ENCODE data around the gene FAM120AOS. TPM values are rescaled to one million over a fixed set of nuclear protein-coding genes. Genes with fewer than 3 reads are reported as not detected.

The FAM120AOS gene
- polyA plus RNA-seq, 3 donors: 33.2 to 47.7 (median 41.6) TPM

DNA sequence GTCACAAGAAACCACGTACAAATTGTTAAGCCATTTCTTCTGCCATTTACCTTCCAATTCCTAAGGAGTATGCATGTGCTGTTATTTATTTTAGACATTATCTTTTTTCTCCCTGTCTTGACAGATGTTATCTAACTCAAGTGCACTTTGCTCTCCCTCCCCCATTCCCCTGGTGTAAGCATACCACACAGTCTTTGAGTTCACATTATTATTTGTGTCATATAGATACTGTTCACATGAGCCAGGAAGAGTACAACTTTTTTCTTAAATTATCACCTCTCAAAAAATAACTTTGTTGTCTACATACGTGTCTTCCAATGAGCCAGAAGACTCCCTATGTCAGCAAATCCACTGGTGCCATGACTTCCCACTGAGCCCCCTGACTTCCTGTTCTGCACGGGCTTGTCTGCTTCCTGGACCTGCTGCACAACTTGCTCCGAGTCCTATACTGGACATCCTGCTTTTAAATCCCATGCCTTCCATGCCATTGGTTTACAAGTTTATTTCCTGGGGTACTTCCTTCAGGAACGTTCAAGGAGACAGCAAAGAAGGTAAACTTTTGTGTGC lies 21.8 kb downstream of the FAM120AOS start:
- 9% methylated on average over 2 of the region's 5 CpGs for WGBS (ENCODE audit: insufficient coverage)
- peaks cover 0 to 7% (median 3%) of the 10 kb centered on the region in 7 donors for H3K9me3 Mint-ChIP-seq
- Histone ChIP-seq H3K9me3 (replicated peaks in 1 of 2; ENCODE audit: control insufficient read depth in 1 of 2, insufficient read depth in 1 of 2, low read length in 2 of 2) (peaks cover 0 to 2% of the 10 kb centered on the region in 2 donors), H3K27me3 (ENCODE audit: control insufficient read depth in 2 of 2, insufficient read depth in 2 of 2, low read length in 2 of 2) (no peaks in the 10 kb centered on the region), H3K4me1 (ENCODE audit: control insufficient read depth in 1 of 2, insufficient read depth in 2 of 2, low read length in 2 of 2) (no peaks in the 10 kb centered on the region), H3K9ac (ENCODE audit: insufficient read depth, low read length, poor library complexity, severe bottlenecking) (no peak overlapping the region), H3K4me3 (replicated peaks in 1 of 3; ENCODE audit: low read depth in 2 of 3, low read length in 3 of 3) (no peak overlapping the region), H2AFZ (ENCODE audit: insufficient read depth, low read depth, low read length, poor library complexity, severe bottlenecking) (no peak overlapping the region), H4K20me1 (ENCODE audit: insufficient read depth, low read length) (no peaks in the 10 kb centered on the region), H3K79me2 (ENCODE audit: insufficient read depth, low read length) (no peaks in the 10 kb centered on the region), H3K4me2 (replicated peaks; ENCODE audit: extremely low read depth, low read length, poor library complexity, severe bottlenecking) (no peak overlapping the region), H3K27ac (ENCODE audit: low read depth in 1 of 2, low read length in 2 of 2) (no peak overlapping the region), H3K36me3 (replicated peaks in 1 of 2; ENCODE audit: control insufficient read depth in 1 of 2, insufficient read depth in 2 of 2, low read length in 2 of 2) (no peaks in the 10 kb centered on the region)
- H3K27ac Mint-ChIP-seq: no peak overlapping the region
- intact Hi-C loops (cut with micrococcal nuclease): no loop called here
- H3K4me3 Mint-ChIP-seq: no peak overlapping the region
- no peak for DNase-seq
- H3K36me3 Mint-ChIP-seq: no peaks in the 10 kb centered on the region
- peaks cover 0 to 9% (median 3%) of the 10 kb centered on the region in 3 donors for H3K27me3 Mint-ChIP-seq (ENCODE audit: low read depth in 3 of 3)
- TF ChIP-seq, protein P1, sequence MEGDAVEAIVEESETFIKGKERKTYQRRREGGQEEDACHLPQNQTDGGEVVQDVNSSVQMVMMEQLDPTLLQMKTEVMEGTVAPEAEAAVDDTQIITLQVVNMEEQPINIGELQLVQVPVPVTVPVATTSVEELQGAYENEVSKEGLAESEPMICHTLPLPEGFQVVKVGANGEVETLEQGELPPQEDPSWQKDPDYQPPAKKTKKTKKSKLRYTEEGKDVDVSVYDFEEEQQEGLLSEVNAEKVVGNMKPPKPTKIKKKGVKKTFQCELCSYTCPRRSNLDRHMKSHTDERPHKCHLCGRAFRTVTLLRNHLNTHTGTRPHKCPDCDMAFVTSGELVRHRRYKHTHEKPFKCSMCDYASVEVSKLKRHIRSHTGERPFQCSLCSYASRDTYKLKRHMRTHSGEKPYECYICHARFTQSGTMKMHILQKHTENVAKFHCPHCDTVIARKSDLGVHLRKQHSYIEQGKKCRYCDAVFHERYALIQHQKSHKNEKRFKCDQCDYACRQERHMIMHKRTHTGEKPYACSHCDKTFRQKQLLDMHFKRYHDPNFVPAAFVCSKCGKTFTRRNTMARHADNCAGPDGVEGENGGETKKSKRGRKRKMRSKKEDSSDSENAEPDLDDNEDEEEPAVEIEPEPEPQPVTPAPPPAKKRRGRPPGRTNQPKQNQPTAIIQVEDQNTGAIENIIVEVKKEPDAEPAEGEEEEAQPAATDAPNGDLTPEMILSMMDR (IDR thresholded peaks at IDR 0.05): no peak
- H3K4me1 Mint-ChIP-seq: peaks cover 6% of the 10 kb centered on the region

DNA sequence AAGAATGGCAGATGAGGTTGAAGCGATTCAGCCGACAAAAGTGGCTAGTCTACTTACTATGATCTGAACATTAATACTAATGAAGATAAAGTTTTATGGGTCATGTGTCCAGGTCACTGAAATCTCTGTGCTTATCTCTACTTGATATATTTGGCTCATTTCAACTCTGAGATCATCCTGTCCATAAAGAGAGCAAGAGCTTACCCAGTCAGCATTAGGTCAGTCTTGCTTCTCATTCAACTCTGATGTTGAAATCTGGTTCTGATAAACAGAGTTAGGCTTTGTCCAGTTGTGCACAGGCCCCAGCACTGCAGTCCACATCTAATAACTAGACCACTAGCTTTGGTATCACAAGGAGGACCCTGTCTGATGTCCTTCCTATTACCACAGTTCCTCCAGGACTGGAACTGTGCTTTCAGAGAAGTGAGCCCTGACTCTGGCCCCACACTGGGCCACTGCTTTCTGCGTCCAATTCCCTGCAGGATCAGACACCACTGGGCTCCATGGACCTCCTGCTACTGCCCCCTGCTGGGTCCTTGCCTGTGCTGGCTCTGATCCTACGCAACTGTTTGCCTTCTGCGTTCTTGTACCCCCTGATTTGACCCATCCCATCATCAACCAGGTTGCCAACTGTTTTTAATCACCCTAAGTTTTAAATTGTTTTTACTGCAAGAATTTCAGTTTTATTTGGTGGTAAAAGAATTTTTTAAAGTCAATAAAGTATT lies 25.6 kb downstream of the FAM120AOS start:
- no peak overlapping the region for H3K27ac ChIP-seq (ENCODE audit: low read depth in 1 of 2, low read length in 2 of 2)
- no peak for DNase-seq
- H3K9me3 ChIP-seq (replicated peaks in 1 of 2; ENCODE audit: control insufficient read depth in 1 of 2, insufficient read depth in 1 of 2, low read length in 2 of 2): peaks cover 0 to 2% of the 10 kb centered on the region in 2 donors
- H3K4me1 Mint-ChIP-seq: peaks cover 6% of the 10 kb centered on the region
- H3K4me1 ChIP-seq (ENCODE audit: control insufficient read depth in 1 of 2, insufficient read depth in 2 of 2, low read length in 2 of 2): no peaks in the 10 kb centered on the region
- 89% methylated on average over 1 of the region's 5 CpGs for WGBS (ENCODE audit: insufficient coverage)
- no peak overlapping the region for H3K27ac Mint-ChIP-seq
- no peaks in the 10 kb centered on the region for H3K36me3 Mint-ChIP-seq
- H2AFZ ChIP-seq (ENCODE audit: insufficient read depth, low read depth, low read length, poor library complexity, severe bottlenecking): no peak overlapping the region
- TF ChIP-seq, protein P1 (IDR thresholded peaks at IDR 0.05): peak; percentile 21
- no peak overlapping the region for H3K9ac ChIP-seq (ENCODE audit: insufficient read depth, low read length, poor library complexity, severe bottlenecking)
- H3K36me3 ChIP-seq (replicated peaks in 1 of 2; ENCODE audit: control insufficient read depth in 1 of 2, insufficient read depth in 2 of 2, low read length in 2 of 2): no peaks in the 10 kb centered on the region
- H3K4me2 ChIP-seq (replicated peaks; ENCODE audit: extremely low read depth, low read length, poor library complexity, severe bottlenecking): no peak overlapping the region
- H3K27me3 Mint-ChIP-seq (ENCODE audit: low read depth in 3 of 3): peaks cover 4 to 6% (median 4%) of the 10 kb centered on the region in 3 donors
- intact Hi-C loops (cut with micrococcal nuclease): no loop called here
- H3K4me3 ChIP-seq (replicated peaks in 1 of 3; ENCODE audit: low read depth in 2 of 3, low read length in 3 of 3): no peak overlapping the region
- no peaks in the 10 kb centered on the region for H3K27me3 ChIP-seq (ENCODE audit: control insufficient read depth in 2 of 2, insufficient read depth in 2 of 2, low read length in 2 of 2)
- no peaks in the 10 kb centered on the region for H3K79me2 ChIP-seq (ENCODE audit: insufficient read depth, low read length)
- peaks cover 0 to 11% (median 3%) of the 10 kb centered on the region in 7 donors for H3K9me3 Mint-ChIP-seq
- H3K4me3 Mint-ChIP-seq: no peak overlapping the region
- H4K20me1 ChIP-seq (ENCODE audit: insufficient read depth, low read length): no peaks in the 10 kb centered on the region

Measured in CD14-positive monocyte (primary cell).